ENCODE measurements around the gene AGBL1. TPM values are rescaled to one million over a fixed set of nuclear protein-coding genes. Genes with fewer than 3 reads are reported as not detected.

Gene AGBL1
- total RNA-seq, 1 experiment from 2014 or later = not detected

GRCh38 chr15:86615816-86616215 is 536.1 kb downstream of the AGBL1 start:
- H3K9me2 ChIP-seq (ENCODE audit: insufficient read depth) = no peaks in the 10 kb centered on the region
- no peak overlapping the region for H2AFZ ChIP-seq
- CTCF ChIA-PET = no interaction called here
- H3K27me3 ChIP-seq (ENCODE audit: insufficient read depth, low read depth) = no peaks in the 10 kb centered on the region
- TF ChIP-seq EZH2 (IDR thresholded peaks at IDR 0.05; ENCODE audit: low read depth) (no peak), CTCF (conservative IDR thresholded peaks at IDR 0.05) (no peak)
- POLR2A ChIA-PET (ENCODE audit: unreplicated experiment) = no interaction called here
- no peak overlapping the region for H3K27ac ChIP-seq
- H3K4me2 ChIP-seq = no peak overlapping the region
- H4K20me1 ChIP-seq (ENCODE audit: insufficient read depth) = no peaks in the 10 kb centered on the region
- intact Hi-C loops (cut with micrococcal nuclease; ENCODE audit: unreplicated experiment) = no loop called here
- H3K4me1 ChIP-seq (replicated peaks; ENCODE audit: insufficient read depth) = no peaks in the 10 kb centered on the region
- H3K79me2 ChIP-seq (ENCODE audit: low read depth) = no peaks in the 10 kb centered on the region
- no TSS peak for BruUV-seq (replicated peaks)
- DNase-seq = no peak
- no peak overlapping the region for H3K4me3 ChIP-seq
- H3K9me3 ChIP-seq (ENCODE audit: insufficient read depth, low read depth) = no peaks in the 10 kb centered on the region
- H3F3A ChIP-seq (ENCODE audit: insufficient read depth, low read depth) = no peaks in the 10 kb centered on the region
- H3K36me3 ChIP-seq (ENCODE audit: low read depth) = no peaks in the 10 kb centered on the region

GRCh38 chr15:86616771-86617170 is 537.1 kb downstream of the AGBL1 start:
- Histone ChIP-seq H3K27me3 (ENCODE audit: insufficient read depth, low read depth) (no peaks in the 10 kb centered on the region), H4K20me1 (ENCODE audit: insufficient read depth) (no peaks in the 10 kb centered on the region), H3K4me1 (replicated peaks; ENCODE audit: insufficient read depth) (no peaks in the 10 kb centered on the region), H3K9me2 (ENCODE audit: insufficient read depth) (no peaks in the 10 kb centered on the region), H3F3A (ENCODE audit: insufficient read depth, low read depth) (no peaks in the 10 kb centered on the region), H3K79me2 (ENCODE audit: low read depth) (no peaks in the 10 kb centered on the region), H3K4me2 (no peak overlapping the region), H3K27ac (no peak overlapping the region), H3K4me3 (no peak overlapping the region), H3K36me3 (ENCODE audit: low read depth) (no peaks in the 10 kb centered on the region), H3K9me3 (ENCODE audit: insufficient read depth, low read depth) (no peaks in the 10 kb centered on the region), H2AFZ (no peak overlapping the region)
- CTCF ChIA-PET = no interaction called here
- no TSS peak for BruUV-seq (replicated peaks)
- POLR2A ChIA-PET (ENCODE audit: unreplicated experiment) = no interaction called here
- no peak for DNase-seq
- TF ChIP-seq EZH2 (IDR thresholded peaks at IDR 0.05; ENCODE audit: low read depth) = no peak
- no peak for TF ChIP-seq CTCF (conservative IDR thresholded peaks at IDR 0.05)
- intact Hi-C loops (cut with micrococcal nuclease; ENCODE audit: unreplicated experiment) = no loop called here

GRCh38 chr15:86620157-86620556 is 540.5 kb downstream of the AGBL1 start:
- no TSS peak for BruUV-seq (replicated peaks)
- no peaks in the 10 kb centered on the region; the same call in 1 of the 2 replicates for H3F3A ChIP-seq (ENCODE audit: insufficient read depth, low read depth)
- TF ChIP-seq EZH2 (IDR thresholded peaks at IDR 0.05; ENCODE audit: low read depth) (no peak), CTCF (conservative IDR thresholded peaks at IDR 0.05) (no peak)
- no peaks in the 10 kb centered on the region for H4K20me1 ChIP-seq (ENCODE audit: insufficient read depth)
- ChIA-PET POLR2A (ENCODE audit: unreplicated experiment) (interaction anchor here (0.5 kb wide), 1 partner anchor 1296 kb away, joined by 6 read pairs; no protein-coding TSS in a partner anchor), CTCF (no interaction called here)
- H3K4me1 ChIP-seq (replicated peaks; ENCODE audit: insufficient read depth) = no peaks in the 10 kb centered on the region
- no peaks in the 10 kb centered on the region for H3K36me3 ChIP-seq (ENCODE audit: low read depth)
- H3K4me3 ChIP-seq = no peak overlapping the region
- no peak for DNase-seq
- H3K27ac ChIP-seq = no peak overlapping the region
- no peaks in the 10 kb centered on the region for H3K9me2 ChIP-seq (ENCODE audit: insufficient read depth)
- intact Hi-C loops (cut with micrococcal nuclease; ENCODE audit: unreplicated experiment) = no loop called here
- no peak overlapping the region for H2AFZ ChIP-seq
- H3K4me2 ChIP-seq = no peak overlapping the region
- H3K9me3 ChIP-seq (ENCODE audit: insufficient read depth, low read depth) = no peaks in the 10 kb centered on the region
- H3K79me2 ChIP-seq (ENCODE audit: low read depth) = no peaks in the 10 kb centered on the region
- H3K27me3 ChIP-seq (ENCODE audit: insufficient read depth, low read depth) = no peaks in the 10 kb centered on the region

All from PC-9 (cell line).